Esophagus muscularis mucosa (tissue), 4 donors: ENCODE results near the gene PDE8A. TPM values are rescaled to one million over a fixed set of nuclear protein-coding genes. Genes with fewer than 3 reads are reported as not detected.
A peak's percentile ranks its signal among the peaks of the same experiment; 100 is the strongest.

Experiments
- DNase-seq: peaks from one replicate; pipeline ENCODE4 v3.0.0-alpha.2; 2017; ENCODE audit errors: extremely low spot score
- H3K27ac ChIP-seq, 4 donors: fragments of 200-600 bp; sonication (generic); replicated peaks in 1 of 4; 1 replicate in 3 of 4; 2 replicates in 1 of 4; pipeline ENCODE4 v1.5.1; 2016 to 2019; ENCODE audit warnings: mild to moderate bottlenecking in 1 of 4
- H3K27me3 ChIP-seq, 4 donors: fragments of 200-600 bp; sonication (generic); one replicate each; pipeline versions ENCODE4 v1.5.1 to v1.6.0; 2016 to 2019
- H3K36me3 ChIP-seq, 4 donors: fragments of 200-600 bp; sonication (generic); one replicate each; pipeline ENCODE4 v1.5.1; 2016 to 2019
- H3K4me1 ChIP-seq, 4 donors: fragments of 200-600 bp; sonication (generic); one replicate each; pipeline ENCODE4 v1.5.1; 2016 to 2019
- H3K4me3 ChIP-seq, 4 donors: fragments of 200-600 bp; sonication (generic); 1 replicate in 2 of 4; 2 replicates in 2 of 4; pipeline ENCODE4 v1.5.1; 2016 to 2019; ENCODE audit warnings: mild to moderate bottlenecking in 4 of 4, moderate library complexity in 1 of 4
- H3K9me3 ChIP-seq, 4 donors: fragments of 200-600 bp; sonication (generic); 1 replicate in 3 of 4; 2 replicates in 1 of 4; pipeline ENCODE4 v1.5.1; 2016 to 2019
- CTCF ChIP-seq, 3 experiments: fragments of 200-600 bp in 2 of 3; fragments of 450-650 bp in 1 of 3; sonication (generic) in 2 of 3; IDR thresholded peaks; one replicate each; pipeline ENCODE4 v1.5.1; 2017 to 2019; ENCODE audit warnings: antibody characterized with exemption in 3 of 3, mild to moderate bottlenecking in 2 of 3, moderate library complexity in 1 of 3
- EP300 ChIP-seq: sonication (generic); formaldehyde crosslinking; IDR thresholded peaks from one replicate; pipeline ENCODE4 v1.6.1; 2017; ENCODE audit warnings: antibody characterized with exemption
- POLR2A ChIP-seq: fragments of 450-650 bp; IDR thresholded peaks from one replicate; pipeline ENCODE4 v1.6.1; 2017; ENCODE audit warnings: antibody characterized with exemption, moderate library complexity, mild to moderate bottlenecking, low read depth
- POLR2AphosphoS5 ChIP-seq, 2 donors: sonication (generic); formaldehyde crosslinking; IDR thresholded peaks; one replicate each; pipeline ENCODE4 v1.6.1; 2017; ENCODE audit warnings: antibody characterized with exemption in 2 of 2
- WGBS: methylation state at CpG from one replicate; pipeline ENCODE4 v1.1.5; 2018; 5-methylcytosine and 5-hydroxymethylcytosine counted together
- intact Hi-C: fragments of 100-400 bp; cut with DNase I; formaldehyde crosslinking; loops from one replicate; pipeline ENCODE4 v1.15.1; 2023
- total RNA-seq, 4 donors: library from RNA; depleted of rRNA; stranded (reverse); fragments of >200 nt; gene quantifications; one replicate each; pipeline versions ENCODE4 v1.1.0 to v1.2.1, GENCODE V29; 2016

PDE8A gene
- total RNA-seq, 4 donors from 2014 or later = 31.6 to 36.1 (median 32.5) TPM

DNA sequence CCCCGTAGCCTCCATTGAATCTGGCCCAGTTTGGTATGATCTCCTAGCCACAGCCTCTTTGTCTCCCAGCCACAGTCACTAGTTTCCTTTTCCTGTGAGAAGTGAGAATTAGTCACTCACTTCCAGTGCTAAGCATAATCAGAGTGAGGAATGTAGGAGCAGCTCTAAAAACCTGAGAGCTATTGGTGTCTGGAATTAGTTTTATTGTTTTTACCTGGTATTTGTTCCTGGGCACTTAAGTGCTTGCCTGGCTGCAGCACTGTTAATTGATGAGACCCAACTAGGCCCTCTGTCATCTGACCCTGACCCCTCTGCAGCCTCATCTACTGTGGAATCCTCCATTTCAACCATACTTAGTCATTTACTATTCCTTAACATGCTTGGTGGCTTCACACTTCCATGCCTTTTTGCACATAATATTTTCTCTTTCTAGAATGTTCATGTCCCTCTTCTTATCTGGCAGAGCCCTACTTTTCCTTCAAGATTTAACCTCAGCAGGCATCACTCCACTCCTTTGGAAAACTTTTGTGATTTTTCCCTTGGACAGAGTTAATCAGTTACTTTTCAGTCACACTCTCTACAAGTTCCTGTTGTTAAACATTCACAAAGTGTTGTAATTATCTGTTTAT is 48.8 kb downstream of the PDE8A start:
- H3K4me1 ChIP-seq = peaks cover 44 to 70% (median 67%) of the 10 kb centered on the region in 4 donors
- H3K36me3 ChIP-seq = no peaks in the 10 kb centered on the region
- peak overlapping the region in 1 of 4 donors; percentile 11 for H3K27ac ChIP-seq
- H3K27me3 ChIP-seq = no peaks in the 10 kb centered on the region
- WGBS = 95% methylated on average over 1 of the region's 1 CpG
- no peak for DNase-seq
- no peak for TF ChIP-seq EP300
- TF ChIP-seq POLR2AphosphoS5 (IDR thresholded peaks at IDR 0.05) = no peak
- no peak for TF ChIP-seq CTCF (IDR thresholded peaks at IDR 0.05)
- no peak for TF ChIP-seq POLR2A
- no peaks in the 10 kb centered on the region for H3K9me3 ChIP-seq
- H3K4me3 ChIP-seq = no peak overlapping the region
- intact Hi-C loops = no loop called here

- Histone ChIP-seq H3K4me1 (peaks cover 37 to 68% (median 65%) of the 10 kb centered on the region in 4 donors), H3K36me3 (no peaks in the 10 kb centered on the region), H3K9me3 (no peaks in the 10 kb centered on the region), H3K27me3 (no peaks in the 10 kb centered on the region), H3K4me3 (no peak overlapping the region), H3K27ac (peak overlapping the region in 2 of 4 donors; percentile 5 to 27)
- no peak for DNase-seq
- no peak for TF ChIP-seq EP300
- no peak for TF ChIP-seq POLR2A
- no peak for TF ChIP-seq CTCF (IDR thresholded peaks at IDR 0.05)
- no peak for TF ChIP-seq POLR2AphosphoS5 (IDR thresholded peaks at IDR 0.05)
- 89% methylated on average over 6 of the region's 6 CpGs for WGBS
- intact Hi-C loops = no loop called here
These were observed 49.7 kb downstream of the PDE8A start for GRCh38 chr15:85031086-85031943.

DNA sequence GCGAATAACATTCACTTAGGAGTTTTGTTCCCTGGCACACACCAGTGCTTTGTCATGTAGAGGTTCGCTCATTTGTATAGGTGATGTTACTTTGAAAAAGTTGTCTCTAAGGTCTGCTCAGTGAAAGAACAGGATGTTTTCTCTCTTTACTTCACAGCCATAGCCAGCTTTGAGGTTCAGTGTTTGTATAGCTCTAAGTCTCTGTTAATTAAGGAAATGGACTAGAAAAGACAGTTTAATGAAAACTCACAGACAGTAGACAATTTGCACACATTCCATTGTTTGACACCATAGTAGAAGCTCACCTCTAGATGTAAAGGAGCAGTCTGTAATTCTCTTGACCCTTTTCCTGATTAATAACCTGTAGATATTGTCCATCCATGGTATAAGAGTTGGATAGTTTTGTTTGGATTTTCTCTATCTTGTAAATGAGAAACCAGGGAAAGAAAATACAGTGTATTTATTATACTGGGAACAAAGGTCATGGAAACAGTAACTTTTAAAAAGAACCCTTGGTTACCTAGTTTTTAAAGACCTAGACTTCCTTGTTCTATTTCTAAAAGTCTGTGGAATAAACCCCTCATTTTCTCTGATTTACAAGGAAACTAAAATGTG is 50.4 kb downstream of the PDE8A start:
- DNase-seq = no peak
- TF ChIP-seq CTCF (IDR thresholded peaks at IDR 0.05) = no peak
- TF ChIP-seq POLR2A = no peak
- TF ChIP-seq POLR2AphosphoS5 (IDR thresholded peaks at IDR 0.05) = no peak
- Histone ChIP-seq H3K9me3 (no peaks in the 10 kb centered on the region), H3K4me3 (no peak overlapping the region), H3K36me3 (no peaks in the 10 kb centered on the region), H3K4me1 (peaks cover 32 to 67% (median 65%) of the 10 kb centered on the region in 4 donors), H3K27me3 (no peaks in the 10 kb centered on the region), H3K27ac (peak overlapping the region in 1 of 4 donors; percentile 27)
- intact Hi-C loops = no loop called here
- WGBS = 76% methylated on average over 2 of the region's 2 CpGs

DNA sequence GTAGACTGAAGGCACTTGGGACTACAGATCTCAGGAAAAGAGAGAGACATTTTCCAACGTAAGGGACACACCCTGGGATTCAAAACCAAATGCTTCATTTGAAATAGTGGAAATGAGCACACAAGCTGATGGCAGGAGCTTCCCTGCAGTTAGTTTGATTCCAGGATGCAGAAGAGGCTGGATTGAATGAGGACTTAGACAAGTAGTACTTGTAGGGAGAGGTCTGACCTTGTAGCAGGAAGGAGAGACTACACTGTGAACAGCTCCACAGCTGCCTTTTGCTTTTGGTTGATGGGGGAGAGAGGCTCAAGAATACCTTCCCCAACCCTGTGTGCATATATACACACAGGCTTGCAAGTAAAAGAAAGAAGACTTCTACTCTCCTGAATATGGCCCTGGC is 51.5 kb downstream of the PDE8A start:
- no peak overlapping the region for H3K27ac ChIP-seq
- intact Hi-C loops = no loop called here

More for the DNA sequence above, 51.5 kb downstream of the PDE8A start:
- Histone ChIP-seq H3K4me3 (no peak overlapping the region), H3K36me3 (no peaks in the 10 kb centered on the region), H3K9me3 (no peaks in the 10 kb centered on the region), H3K4me1 (peaks cover 26 to 65% (median 59%) of the 10 kb centered on the region in 4 donors), H3K27me3 (no peaks in the 10 kb centered on the region)
- DNase-seq = no peak
- TF ChIP-seq POLR2AphosphoS5 (IDR thresholded peaks at IDR 0.05) (no peak), POLR2A (no peak), EP300 (no peak), CTCF (IDR thresholded peaks at IDR 0.05) (no peak)
- WGBS = 56% methylated on average over 1 of the region's 1 CpG
